HL-60/S4 treated with retinoic acid at 250 ng/mL for 4 days and 3 days (cell line): Measurements from ENCODE around the gene SRXN1.

Experiments
- in situ Hi-C: fragments of 300-500 bp; cut with MboI; formaldehyde crosslinking; loops from 2 replicates; pipeline ENCODE4 v1.7.0; 2022; ENCODE audit warnings: low sequenced_read_pairs

Gene SRXN1

DNA sequence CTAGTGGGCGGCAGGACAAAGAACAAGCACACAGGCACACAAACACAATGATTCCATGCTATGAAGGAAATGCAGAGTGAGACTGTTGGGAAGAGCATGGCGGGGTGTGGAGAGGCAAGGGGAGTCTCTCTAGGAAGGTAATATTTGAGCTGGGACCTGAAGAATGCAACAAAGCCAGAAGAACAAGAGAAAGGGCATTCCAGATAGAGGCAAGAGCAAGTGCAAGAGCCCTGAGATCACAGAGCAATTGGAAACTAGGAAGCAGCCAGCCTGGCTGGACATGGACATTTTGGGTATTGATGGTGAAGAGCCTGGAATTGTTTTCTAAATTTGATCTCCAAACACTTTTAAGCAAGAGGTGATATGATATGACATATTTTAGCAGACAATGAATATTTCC lies 15.4 kb downstream of the SRXN1 start:
- in situ Hi-C loops = no loop called here

DNA sequence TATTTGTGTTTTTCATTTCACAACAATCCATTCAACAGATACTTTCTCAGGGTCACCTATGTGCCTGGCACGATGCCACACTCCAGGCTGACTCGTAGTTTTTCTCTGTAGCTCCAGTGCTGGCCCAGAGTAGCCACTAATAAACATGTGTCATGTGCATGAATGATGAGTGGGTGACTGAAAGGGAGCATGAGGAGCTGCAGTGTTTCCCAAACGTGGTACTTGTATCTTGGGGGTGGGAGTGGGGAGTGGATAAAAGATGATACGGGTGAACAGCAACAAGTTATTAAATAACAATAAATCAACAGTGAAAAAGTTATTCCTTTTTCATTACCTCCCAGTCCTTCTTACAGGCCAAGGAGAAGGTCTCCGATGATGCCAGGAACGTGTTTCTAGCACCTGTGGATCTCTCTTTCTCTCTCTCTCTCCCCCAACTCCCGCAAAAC lies 17.1 kb downstream of the SRXN1 start:
- in situ Hi-C loops = no loop called here

DNA sequence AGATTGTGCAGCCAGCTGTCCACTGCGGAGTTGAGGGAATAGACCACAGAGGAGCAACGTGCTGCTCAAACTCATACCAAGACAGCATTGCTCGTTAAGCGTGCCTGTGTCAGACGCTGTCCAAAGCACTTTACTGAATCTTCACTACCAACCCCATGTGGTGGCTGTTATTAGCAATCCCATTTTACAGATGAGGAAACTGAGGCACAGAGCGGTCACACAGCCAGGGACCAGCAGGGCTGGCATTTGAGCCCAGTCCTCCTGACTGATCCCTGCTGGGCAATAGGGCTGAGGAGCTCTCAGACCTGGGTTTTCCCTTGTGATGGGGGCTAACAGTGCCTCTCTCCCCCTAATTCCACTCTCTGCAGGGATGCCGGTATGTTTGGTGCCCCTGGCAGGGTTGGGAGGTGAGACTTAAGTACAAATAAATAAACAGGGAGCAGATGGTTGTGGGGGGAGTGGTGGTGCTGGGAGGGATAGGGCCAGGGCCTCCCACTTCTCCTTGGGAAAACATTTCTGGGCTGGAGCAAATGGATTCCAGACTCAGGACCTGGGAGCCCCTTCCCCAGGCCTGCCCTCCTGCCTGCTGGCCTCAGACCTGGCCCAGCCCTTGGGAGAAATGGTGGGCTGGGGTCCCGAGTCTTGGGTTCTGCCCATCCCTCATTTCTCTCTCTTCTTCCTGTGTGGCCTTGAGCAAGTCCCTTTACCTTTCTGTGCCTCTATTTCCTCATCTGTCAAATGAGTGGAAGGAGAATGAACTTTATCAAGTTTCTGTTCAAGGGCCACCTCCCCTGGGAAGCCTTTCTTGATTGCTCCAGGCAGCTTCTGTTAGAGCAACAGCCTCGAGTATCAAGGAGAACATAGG lies 17.7 kb downstream of the SRXN1 start:
- in situ Hi-C loops = no loop called here

DNA sequence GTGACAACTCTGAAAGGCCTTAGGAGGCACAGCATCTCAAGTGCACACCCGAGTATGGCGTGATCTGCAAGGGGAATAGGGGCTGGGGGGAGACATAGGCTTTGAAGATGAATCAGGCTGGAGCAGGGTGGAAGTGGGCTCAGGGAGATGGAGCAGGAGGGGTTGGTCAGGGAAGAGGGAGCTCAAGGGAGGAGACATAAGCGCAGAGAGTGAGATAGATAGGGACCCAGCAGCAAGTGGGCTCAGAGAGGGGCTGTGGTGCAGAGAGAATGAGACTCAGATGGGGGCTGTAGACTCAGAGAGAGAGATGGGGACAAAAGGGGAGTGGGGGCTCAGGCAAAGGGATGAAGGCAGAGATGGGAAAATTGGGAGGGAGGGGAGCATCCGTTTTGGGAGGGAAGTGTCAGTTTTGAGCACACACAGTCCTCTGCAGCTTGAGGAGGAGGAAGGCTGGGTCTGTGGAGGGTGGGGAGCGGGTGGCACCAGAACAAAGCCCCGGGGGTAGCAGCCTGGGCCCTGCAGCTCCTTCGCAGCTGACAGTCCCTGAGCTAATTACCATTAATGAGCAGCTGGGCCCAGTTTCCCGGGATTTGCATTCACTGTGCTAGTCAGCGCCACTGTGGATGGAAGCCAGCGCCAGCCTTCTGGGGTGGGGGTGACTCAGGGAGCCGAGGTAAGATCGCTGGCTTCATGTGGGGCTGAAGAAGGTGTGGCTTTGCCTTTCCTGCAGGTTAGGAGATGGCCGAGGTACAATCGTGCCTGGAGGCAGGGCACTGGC lies 18.7 kb downstream of the SRXN1 start:
- in situ Hi-C loops = no loop called here

DNA sequence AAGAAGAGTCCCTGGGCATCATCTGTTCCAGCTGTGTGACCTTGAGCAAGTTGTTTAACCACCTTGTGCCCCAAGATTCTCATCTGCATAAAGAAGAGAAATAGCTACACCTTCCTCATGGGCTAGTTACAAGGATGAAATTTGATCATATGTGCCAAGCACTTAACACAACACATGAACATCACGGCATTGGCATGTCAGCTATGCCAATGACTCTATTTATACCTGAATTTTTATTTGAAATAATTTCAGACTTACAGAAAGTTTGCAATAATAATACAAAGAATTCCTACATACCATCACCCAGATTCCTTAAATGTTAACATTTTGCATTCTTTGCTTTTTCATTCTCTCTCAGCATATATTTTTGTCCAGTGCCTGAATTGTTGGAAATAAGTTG lies 21.9 kb downstream of the SRXN1 start:
- in situ Hi-C loops = no loop called here

DNA sequence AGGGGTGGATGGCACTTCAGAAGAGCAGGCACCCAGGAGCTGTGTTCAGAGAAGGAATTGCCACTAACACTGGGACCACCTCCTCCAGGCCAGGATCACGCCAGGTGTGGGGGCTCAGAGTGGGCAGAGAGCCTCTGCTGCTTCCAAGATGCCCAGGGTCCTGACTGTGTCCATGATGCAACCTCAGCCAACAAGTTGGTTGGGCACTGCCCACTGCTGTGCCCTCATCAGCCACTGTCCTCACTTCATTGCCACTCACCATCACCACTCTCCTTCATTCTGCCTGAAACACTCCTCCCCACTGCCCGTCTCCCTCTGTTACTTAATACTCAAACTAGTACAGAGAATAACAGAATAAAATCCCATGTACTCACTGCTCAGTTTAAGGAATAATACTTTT lies 26.4 kb downstream of the SRXN1 start:
- in situ Hi-C loops = no loop called here

DNA sequence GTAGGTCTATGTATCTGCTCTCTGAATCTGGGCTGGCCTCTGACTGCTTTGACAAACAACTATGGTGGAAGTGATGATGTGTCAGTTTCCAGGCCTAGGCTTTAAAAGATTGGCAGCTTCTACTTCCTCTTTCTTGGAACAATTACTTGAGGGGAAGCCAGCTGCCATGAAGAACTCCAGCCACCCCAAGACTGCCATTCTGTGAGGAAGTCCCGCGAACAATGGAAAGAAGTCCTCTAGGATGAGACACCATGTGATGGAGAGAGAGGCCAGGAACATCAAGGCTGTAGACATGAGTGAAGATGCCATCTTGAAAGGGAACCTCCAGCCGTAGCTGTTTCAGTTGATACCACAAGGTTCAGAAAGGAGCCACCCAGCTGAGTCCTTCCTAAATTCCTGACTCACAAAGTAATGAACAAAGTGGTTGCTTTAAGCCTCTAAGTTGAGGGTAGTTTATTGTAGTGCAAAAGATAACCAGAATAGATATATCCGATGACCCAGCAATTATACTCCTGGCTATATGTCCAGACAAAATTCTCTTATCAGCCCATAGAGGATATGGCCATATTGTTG lies 27.6 kb downstream of the SRXN1 start:
- in situ Hi-C loops = no loop called here

DNA sequence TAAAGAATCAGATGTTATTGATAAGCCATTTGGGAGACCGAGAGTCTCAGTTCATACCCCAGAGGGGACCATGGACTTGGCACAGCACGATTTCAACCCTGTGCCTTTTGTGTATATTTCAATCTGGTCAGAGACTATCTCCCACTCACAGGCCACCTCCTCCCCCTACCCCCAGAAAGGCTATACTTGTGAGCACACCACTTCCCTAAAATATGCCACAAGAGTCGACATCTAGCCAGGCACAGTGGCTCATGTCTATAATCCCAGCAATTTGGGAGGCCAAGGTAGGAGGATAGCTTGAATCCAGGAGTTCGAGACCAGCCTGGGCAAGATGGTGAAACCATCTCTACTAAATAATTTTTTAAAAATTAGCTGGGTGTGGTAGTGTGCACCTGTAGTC lies 29.3 kb downstream of the SRXN1 start:
- in situ Hi-C loops = no loop called here

DNA sequence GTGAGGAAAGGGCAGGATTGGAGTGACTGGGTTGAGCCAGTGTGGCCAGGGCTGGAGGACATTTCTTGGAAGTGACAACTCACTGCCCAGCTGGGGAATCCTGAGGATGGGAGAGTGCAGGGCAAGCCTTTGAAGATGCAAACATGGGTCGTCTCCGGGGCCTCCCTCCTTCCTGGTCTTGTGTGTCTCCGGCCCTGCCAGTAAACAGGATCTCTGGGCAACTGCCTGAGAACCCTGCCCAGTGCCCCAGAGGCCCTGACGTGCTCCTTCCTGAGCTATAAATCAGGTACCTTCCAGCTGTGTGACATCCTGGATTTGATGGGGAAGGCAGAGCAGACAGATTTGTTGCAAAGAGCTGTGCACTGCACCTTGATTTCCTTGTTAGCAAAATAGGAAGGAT lies 30.0 kb downstream of the SRXN1 start:
- in situ Hi-C loops = no loop called here

DNA sequence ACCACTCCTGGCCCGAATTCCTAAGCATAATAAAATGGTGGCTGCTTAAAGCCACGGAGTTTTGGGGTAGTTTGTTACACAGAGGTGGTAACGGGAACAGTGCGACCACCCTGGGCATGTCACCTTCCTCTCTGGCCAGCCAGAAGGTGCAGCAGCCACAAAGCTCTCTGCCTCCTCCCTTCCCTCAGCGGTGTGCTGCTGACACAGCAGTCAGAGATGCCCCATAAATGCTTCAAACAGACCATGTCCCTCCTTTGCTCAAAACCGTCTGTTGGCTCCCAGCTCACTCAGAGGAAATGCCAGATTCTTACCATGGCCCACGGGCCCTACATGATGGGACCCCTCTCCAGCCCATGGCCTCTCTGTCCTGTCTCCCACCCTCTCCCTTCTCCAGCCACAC lies 30.8 kb downstream of the SRXN1 start:
- in situ Hi-C loops = no loop called here

DNA sequence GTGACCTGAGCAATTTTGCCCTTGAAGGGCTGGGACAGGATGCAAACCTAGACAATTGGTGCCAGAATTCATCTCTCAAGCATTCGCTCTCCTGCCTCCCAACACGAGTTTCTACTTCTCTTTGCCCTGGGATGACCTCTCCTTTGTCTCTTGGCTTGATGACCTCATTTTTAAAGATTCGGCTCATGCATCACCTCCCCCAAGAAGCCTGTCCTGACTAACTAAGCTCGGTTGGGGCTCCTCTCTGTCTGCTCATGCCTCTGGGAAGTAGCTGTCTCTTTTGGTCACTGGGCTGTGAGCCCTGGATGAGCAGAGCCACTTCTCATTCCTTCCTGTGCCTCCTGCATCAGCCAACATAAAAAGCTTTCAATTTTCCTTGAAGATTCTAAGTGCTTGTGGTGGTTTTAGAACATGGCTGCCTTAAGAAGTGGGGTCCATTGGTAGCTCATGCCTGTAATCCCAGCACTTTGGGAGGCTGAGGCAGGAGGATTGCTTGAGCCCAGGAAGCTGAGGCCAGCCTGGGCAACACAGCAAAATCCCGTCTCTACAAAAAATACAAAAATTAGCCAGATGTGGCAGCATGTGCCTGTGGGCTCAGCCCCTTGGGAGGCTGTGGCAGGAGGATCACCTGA lies 31.8 kb downstream of the SRXN1 start:
- in situ Hi-C loops = no loop called here

DNA sequence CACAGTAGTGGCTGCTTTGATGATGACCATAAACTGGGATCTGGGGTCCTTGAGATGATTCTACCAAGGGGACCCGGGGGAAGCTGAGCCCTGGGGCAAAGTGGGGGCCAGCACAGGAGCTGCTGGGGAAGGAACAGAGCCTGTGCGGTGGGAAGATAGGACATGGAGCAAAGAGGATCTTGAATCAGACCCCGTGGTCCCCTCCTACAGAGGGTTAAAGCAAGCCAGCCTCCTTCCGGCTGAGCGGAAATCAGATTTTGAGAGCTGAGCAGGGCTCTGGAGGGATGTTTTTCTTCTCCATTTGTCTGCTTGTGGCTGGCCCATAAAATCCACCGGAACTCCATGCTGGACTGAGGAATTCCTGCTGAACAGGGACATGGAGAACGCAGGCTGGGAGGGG lies 32.8 kb downstream of the SRXN1 start:
- in situ Hi-C loops = no loop called here

DNA sequence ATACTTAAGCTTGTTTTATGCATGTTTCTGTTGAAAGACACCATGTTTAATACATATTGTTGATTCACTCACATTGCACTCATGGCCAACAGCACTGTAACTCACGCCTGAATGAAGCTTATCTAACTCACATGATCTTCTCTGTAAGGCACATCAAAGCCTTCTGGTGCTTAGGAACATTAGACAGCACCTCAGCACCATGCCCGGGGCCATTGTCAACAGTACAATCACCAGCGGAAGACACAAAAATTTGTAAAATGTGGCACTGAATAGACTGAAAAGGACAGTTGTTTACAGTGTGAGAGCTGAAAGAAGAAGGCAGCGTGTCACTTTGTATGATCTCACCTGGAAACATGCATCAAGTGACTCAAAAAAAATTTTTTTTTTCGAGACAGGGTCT lies 34.0 kb downstream of the SRXN1 start:
- in situ Hi-C loops = no loop called here

DNA sequence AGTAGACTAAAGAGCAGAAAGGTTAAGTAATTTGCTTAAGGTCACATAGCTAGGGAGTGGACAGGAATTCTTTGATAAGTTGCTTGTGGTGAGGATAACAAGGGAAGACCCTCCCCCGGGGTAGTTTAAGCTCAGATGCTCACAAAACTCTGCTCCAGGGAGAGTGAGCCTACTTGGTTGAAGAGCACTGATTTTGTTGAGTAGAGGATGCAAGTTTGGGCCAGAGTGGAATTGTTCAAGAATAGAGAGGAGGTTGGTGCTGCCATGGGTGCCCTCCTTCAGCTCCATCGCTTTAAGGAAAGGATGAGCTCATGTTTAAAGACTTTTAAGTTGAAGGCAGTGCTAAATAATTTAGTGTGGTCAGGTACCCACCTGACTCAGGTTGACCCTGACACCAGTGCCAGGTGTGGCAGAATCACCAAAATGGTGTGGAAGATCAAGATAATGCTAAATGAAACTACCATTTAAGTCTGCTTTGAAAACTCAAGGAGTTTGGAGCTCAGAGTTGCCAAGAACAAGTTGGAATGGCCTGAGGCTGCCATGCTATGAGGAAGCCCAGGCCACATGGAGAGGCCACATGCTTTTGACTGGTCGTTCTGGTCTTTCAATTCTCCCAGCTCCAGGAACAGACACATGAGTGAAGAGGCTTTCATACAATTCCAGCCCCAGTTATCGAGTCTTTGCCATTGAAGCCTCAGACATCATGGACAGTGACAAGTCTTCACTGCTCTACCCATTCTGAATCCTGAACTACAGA lies 34.9 kb downstream of the SRXN1 start:
- in situ Hi-C loops = no loop called here

DNA sequence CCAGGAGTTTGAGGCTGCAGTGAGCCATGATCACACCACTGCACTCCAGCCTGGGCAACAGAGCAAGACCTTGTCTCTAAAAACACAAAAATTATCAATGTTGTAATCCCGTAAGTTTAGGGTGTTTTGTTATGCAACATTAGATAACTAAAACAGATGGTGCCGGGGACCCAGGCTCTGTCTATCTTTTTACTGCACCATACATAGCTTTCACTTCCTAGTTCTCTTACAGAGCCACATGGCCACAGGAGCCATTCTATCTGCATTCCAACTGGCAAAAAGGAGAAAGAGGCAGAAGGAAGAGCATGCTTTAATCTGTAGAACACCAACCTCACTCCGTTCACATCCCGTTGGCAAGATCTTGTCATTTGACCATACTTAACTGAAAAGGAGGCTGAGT lies 37.5 kb downstream of the SRXN1 start:
- in situ Hi-C loops = no loop called here

DNA sequence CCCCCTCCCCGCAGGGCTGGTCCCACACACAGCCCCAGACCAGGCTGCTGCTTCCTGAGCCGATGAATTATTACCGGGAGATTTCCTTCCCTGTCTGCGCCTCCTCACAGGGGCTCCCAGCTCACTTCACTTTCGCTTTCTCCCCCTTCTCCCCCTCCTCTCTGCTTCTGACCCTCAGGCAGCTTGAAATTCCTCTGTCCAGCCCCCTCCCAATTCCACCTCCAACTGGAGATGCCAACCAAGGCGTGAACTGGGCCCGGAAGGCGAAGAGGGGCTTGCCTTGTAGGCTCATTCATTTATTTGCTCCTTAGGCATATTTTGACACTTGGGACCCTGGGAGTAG lies 41.2 kb downstream of the SRXN1 start:
- in situ Hi-C loops = no loop called here

DNA sequence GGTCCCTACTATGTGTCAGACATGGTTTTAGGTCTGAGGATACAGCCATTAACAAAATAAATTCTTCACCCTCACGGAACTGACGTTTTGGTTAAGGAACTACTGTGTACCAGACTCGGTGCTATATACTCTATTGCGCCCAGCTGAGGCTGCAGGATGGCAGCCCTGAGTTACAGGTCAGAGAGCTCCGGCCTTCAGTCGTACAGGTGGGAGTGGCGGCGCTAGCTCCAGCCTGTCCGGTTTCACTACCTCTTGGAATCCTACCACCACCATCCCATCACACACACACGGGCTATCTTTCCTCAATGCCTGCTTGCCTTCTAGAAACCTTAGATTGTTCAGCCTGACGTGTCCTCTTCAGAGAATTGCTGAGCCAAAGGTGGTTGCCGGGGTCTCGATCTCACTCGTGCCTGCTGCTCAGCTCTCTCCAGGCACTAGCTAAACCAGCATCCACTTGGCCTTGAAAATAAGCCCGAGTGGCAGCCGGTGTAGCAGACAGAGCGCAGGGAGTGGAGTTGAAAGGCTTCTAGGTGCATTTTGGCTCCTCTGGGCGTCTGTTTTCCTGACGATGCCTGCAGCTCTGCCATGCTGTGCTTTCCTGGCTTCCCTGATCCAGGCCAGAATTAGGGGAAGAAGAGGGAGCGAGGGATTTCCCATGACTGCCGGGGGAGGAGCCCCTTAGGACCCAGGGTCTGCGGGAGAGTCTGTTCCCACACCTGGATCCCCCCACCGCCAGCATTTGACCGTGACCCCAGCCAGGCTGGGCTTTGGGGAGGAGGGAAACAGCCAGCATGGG lies 41.8 kb downstream of the SRXN1 start:
- in situ Hi-C loops = no loop called here

DNA sequence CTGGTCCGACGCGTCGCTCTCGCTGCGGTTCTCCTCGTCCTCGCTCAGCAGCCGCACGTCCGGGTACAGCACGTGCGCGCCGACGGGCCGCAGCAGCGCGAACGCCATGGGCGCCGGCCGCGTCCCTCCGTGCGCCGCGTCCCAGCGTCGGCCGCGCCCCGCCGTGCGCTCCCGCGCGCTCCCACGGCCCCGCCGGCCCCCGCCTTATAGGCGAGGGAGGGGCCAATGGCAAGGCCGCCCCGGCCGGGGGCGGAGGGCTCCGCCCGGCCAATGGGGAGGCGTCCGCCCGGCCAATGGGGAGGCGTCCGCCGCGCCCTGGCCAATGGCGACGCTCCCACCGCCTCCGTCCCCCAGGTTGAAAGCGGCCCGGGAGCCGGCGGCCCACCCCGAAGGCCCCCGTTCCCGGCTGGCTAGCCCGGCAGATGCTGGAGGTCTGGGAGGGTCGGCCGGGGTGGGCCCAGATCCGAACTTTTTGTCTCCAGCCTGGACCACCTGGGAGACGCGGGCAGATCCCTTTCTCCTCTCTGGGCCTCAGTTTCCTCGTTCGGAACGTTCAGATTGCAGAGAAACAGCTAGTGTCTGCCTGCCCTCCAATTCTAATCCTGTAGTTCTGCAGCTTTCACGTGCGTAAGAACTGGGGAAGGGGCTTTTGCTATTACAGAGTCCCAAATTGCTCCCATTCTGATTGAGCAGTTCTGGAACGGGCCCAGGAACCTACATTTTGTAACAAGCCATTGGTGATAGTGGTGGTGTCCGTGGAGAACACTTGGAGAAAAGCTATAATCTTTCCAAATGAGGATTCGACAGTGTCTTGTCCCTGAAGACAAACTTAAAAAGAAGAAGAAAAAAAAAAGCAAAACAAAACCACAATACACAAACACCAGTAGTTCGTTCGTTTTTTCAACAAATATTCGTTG lies 42.6 kb downstream of the SRXN1 start, which contains the start of gene TCF15:
TSS of gene TCF15 (minus strand) at position 180 of the 917 bp plus-strand sequence. CDS start at position 108, 72 bp downstream.
- in situ Hi-C loops = no loop called here
